GM23338 (cell line): ENCODE data around the gene NDUFS2. TPM values are rescaled to one million over a fixed set of nuclear protein-coding genes. Genes with fewer than 3 reads are reported as not detected.

Experiments used
- ATAC-seq: fragments of 200-7000 bp; cut with Tn5 transposase; 3 replicates; pipeline ENCODE4 v1.9.1; 2020
- DNase-seq: peaks from one replicate; pipeline ENCODE4 v3.0.0-alpha.2; 2015; ENCODE audit warnings: low spot score
- H2AFZ ChIP-seq: fragments of 200-600 bp; sonication (generic); 2 replicates; pipeline ENCODE4 v1.8.0; 2016; ENCODE audit warnings: antibody characterized with exemption, mild to moderate bottlenecking, moderate library complexity
- H3F3A ChIP-seq: fragments of 200-600 bp; sonication (generic); replicated peaks from 2 replicates; pipeline ENCODE4 v1.8.0; 2017; ENCODE audit warnings: antibody characterized with exemption, mixed run types, low read depth
- H3K27ac ChIP-seq: fragments of 200-600 bp; sonication (generic); 2 replicates; pipeline ENCODE4 v1.6.1; 2016; ENCODE audit warnings: low read depth
- H3K27me3 ChIP-seq: fragments of 200-600 bp; sonication (generic); 2 replicates; pipeline ENCODE4 v1.8.0; 2016; ENCODE audit warnings: mild to moderate bottlenecking, mixed run types, moderate library complexity; ENCODE audit not compliant: insufficient read depth
- H3K36me3 ChIP-seq: fragments of 200-600 bp; sonication (generic); 2 replicates; pipeline ENCODE4 v1.8.0; 2016; ENCODE audit warnings: mild to moderate bottlenecking; ENCODE audit not compliant: insufficient read depth
- H3K4me1 ChIP-seq: fragments of 200-600 bp; sonication (generic); 2 replicates; pipeline ENCODE4 v1.8.0; 2016; ENCODE audit warnings: mild to moderate bottlenecking, moderate library complexity; ENCODE audit not compliant: insufficient read depth
- H3K4me2 ChIP-seq: fragments of 200-600 bp; sonication (generic); 2 replicates; pipeline ENCODE4 v1.7.1; 2017; ENCODE audit warnings: mixed run types
- H3K4me3 ChIP-seq: fragments of 200-600 bp; sonication (generic); 2 replicates; pipeline ENCODE4 v1.6.1; 2016; ENCODE audit warnings: mixed run types
- H3K79me2 ChIP-seq: fragments of 200-600 bp; sonication (generic); replicated peaks from 2 replicates; pipeline ENCODE4 v1.8.0; 2017; ENCODE audit warnings: mild to moderate bottlenecking; ENCODE audit not compliant: insufficient read depth
- H3K9me2 ChIP-seq: fragments of 200-600 bp; sonication (generic); 2 replicates; pipeline ENCODE4 v1.8.0; 2017; ENCODE audit not compliant: insufficient read depth
- H4K20me1 ChIP-seq: fragments of 200-600 bp; sonication (generic); replicated peaks from 2 replicates; pipeline ENCODE4 v1.8.0; 2017; ENCODE audit warnings: mild to moderate bottlenecking; ENCODE audit not compliant: insufficient read depth
- H3K27ac Mint-ChIP-seq: 2 replicates; pipeline ENCODE4 v1.8.0; 2020; ENCODE audit warnings: inconsistent platforms, mild to moderate bottlenecking, moderate library complexity, mixed read lengths
- H3K27me3 Mint-ChIP-seq: 3 replicates; pipeline ENCODE4 v1.8.0; 2022; ENCODE audit warnings: low read depth, mild to moderate bottlenecking, moderate library complexity, mixed read lengths, inconsistent platforms; ENCODE audit not compliant: insufficient read depth, poor library complexity
- H3K36me3 Mint-ChIP-seq: 3 replicates; pipeline ENCODE4 v1.8.0; 2021; ENCODE audit warnings: low read depth, mild to moderate bottlenecking, inconsistent platforms, moderate library complexity, mixed read lengths
- H3K4me1 Mint-ChIP-seq: 3 replicates; pipeline ENCODE4 v1.8.0; 2020; ENCODE audit warnings: mild to moderate bottlenecking, inconsistent platforms, mixed read lengths
- H3K4me3 Mint-ChIP-seq: 3 replicates; pipeline ENCODE4 v1.8.0; 2021; ENCODE audit warnings: moderate library complexity, mild to moderate bottlenecking, inconsistent platforms, mixed read lengths
- H3K9me3 Mint-ChIP-seq: 3 replicates; pipeline ENCODE4 v1.8.0; 2020; ENCODE audit warnings: moderate library complexity, mild to moderate bottlenecking, inconsistent platforms, mixed read lengths
- CTCF ChIP-seq, 2 experiments: fragments of 200-600 bp in 1 of 2; sonication (generic) in 1 of 2; conservative IDR thresholded peaks; 2 replicates each; pipeline versions ENCODE4 v1.5.1 to v1.6.1; 2016 to 2017; ENCODE audit warnings: antibody characterized with exemption in 2 of 2, low read depth in 2 of 2, mild to moderate bottlenecking in 2 of 2, moderate library complexity in 1 of 2
- EZH2 ChIP-seq: fragments of 200-600 bp; sonication (generic); IDR thresholded peaks from one replicate; pipeline ENCODE4 v1.8.0; 2017; ENCODE audit warnings: antibody characterized with exemption, mild to moderate bottlenecking, low read depth; ENCODE audit not compliant: unreplicated experiment
- EZH2phosphoT487 ChIP-seq: fragments of 200-600 bp; sonication (generic); IDR thresholded peaks from one replicate; pipeline ENCODE4 v1.8.1; 2018; ENCODE audit warnings: antibody characterized with exemption; ENCODE audit not compliant: unreplicated experiment
- JUNB ChIP-seq: IDR thresholded peaks from one replicate; pipeline ENCODE4 v1.6.1; 2016; ENCODE audit warnings: antibody characterized with exemption; ENCODE audit not compliant: unreplicated experiment
- NANOG ChIP-seq: IDR thresholded peaks from 2 replicates; pipeline ENCODE4 v1.6.1; 2016; ENCODE audit warnings: antibody characterized with exemption, borderline replicate concordance
- POLR2AphosphoS5 ChIP-seq: IDR thresholded peaks from 2 replicates; pipeline ENCODE4 v1.6.1; 2016; ENCODE audit warnings: antibody characterized with exemption, low read depth
- ZNF462 ChIP-seq: fragments of 250-450 bp; sonication (Bioruptor Pico); IDR thresholded peaks from 2 replicates; pipeline ENCODE4 v1.5.0; 2020; ENCODE audit warnings: mild to moderate bottlenecking, moderate library complexity
- polyA plus RNA-seq: library from polyadenylated mRNA; unstranded; fragments of >200 nt; fragmentation: Nextera tagmentation; extraction: Ambion mirVana; gene quantifications from 2 replicates; pipeline ENCODE4 v1.2.1, GENCODE V29; 2016
- total RNA-seq: library from RNA; depleted of rRNA; stranded (reverse); fragments of >200 nt; shearing (Covaris generic); gene quantifications from 2 replicates; pipeline ENCODE4 v1.2.3, GENCODE V29; 2014

NDUFS2 gene
- total and polyA plus RNA-seq, 2 experiments from 2014 or later, result 56.7 to 131 TPM

DNA sequence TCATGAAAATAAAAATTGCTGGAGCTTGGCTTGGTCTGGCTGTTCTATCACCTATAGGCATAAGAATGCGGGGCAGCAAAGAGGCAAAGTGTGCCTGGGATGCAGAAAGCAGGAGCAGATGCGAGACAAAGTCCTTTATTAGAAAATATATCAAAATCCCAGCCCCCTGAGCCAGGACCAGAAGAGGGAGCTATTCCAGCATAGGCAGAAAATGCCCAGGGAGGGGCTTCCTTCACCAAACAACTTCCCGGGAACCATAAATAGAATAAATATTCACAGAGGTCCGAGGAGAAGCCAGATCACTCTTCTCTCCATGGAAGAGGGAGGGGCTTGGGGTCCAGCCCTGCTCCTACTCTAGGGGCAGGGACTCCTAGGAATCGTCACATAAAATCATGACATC lies 31.0 kb upstream of the NDUFS2 start:
- no peak overlapping the region for H3K27ac ChIP-seq
- Mint-ChIP-seq H3K9me3 (no peaks in the 10 kb centered on the region), H3K36me3 (peaks cover 54% of the 10 kb centered on the region), H3K4me3 (no peak overlapping the region), H3K27ac (no peak overlapping the region), H3K4me1 (peaks cover 7% of the 10 kb centered on the region), H3K27me3 (peaks cover 13% of the 10 kb centered on the region)
- no peak overlapping the region for H3K4me3 ChIP-seq
- peaks cover 12% of the 10 kb centered on the region for H3F3A ChIP-seq
- DNase-seq (peak; percentile 42), ATAC-seq (no peak)
- H3K9me2 ChIP-seq, result no peaks in the 10 kb centered on the region
- peaks cover under 1% of the 10 kb centered on the region; the same call in 1 of the 2 replicates for H3K4me1 ChIP-seq
- no peak for TF ChIP-seq EZH2
- no peak for TF ChIP-seq NANOG
- TF ChIP-seq POLR2AphosphoS5, result no peak
- TF ChIP-seq EZH2phosphoT487, result no peak
- TF ChIP-seq ZNF462 (CRISPR knock-in tag), result no peak
- TF ChIP-seq JUNB, result no peak
- TF ChIP-seq CTCF (conservative IDR thresholded peaks at IDR 0.05; ENCODE audit: low read depth in 2 of 2), result peak; percentile 51 to 52
- peaks cover 4% of the 10 kb centered on the region; the same call in 1 of the 2 replicates for H4K20me1 ChIP-seq
- no peaks in the 10 kb centered on the region for H3K27me3 ChIP-seq
- H3K79me2 ChIP-seq, result peaks cover under 1% of the 10 kb centered on the region
- H3K4me2 ChIP-seq, result no peak overlapping the region
- H3K36me3 ChIP-seq, result peaks cover 17% of the 10 kb centered on the region
- H2AFZ ChIP-seq, result no peak overlapping the region
